Measurements from ENCODE around the gene IP6K3. TPM values are rescaled to one million over a fixed set of nuclear protein-coding genes. Genes with fewer than 3 reads are reported as not detected.

IP6K3 gene
- total RNA-seq, 1 donor from 2014 or later: 1.5 TPM

DNA sequence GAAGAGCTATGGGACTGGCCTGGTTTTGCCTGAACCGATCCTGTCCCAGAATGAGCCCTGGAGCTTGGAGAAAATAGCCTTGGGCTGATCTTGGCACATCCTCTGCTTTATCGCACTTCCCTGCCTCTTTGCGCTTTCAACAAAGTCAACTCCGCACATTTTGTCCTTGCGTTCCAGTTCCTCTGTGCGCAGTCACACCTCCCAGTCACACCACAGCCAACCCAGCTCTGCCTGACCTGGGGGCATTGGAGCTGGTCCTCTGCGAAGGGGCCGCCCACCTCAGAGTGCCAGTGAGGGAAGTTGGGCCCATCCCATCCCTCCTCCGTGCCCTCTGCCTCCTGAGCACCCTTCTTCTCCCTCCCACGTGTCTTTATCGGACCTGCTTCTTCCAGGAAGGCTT lies 18.3 kb downstream of the IP6K3 start:
- Histone ChIP-seq H3K4me1 (no peaks in the 10 kb centered on the region), H3K27me3 (no peaks in the 10 kb centered on the region), H3K9me3 (no peaks in the 10 kb centered on the region), H3K27ac (no peak overlapping the region), H3K36me3 (no peaks in the 10 kb centered on the region), H3K4me3 (no peak overlapping the region)
- intact Hi-C loops (cut with DNase I): no loop called here
- TF ChIP-seq POLR2AphosphoS5 (IDR thresholded peaks at IDR 0.05; ENCODE audit: insufficient read depth in 1 of 2, low read depth in 1 of 2) (no peak), CTCF (IDR thresholded peaks at IDR 0.05) (no peak), POLR2A (IDR thresholded peaks at IDR 0.05) (no peak)
- DNase-seq (ENCODE audit: extremely low spot score in 2 of 2): no peak

GRCh38 chr6:33727932-33728331 lies 18.8 kb downstream of the IP6K3 start:
- no peak for DNase-seq (ENCODE audit: extremely low spot score in 2 of 2)
- intact Hi-C loops (cut with DNase I): no loop called here
- H3K36me3 ChIP-seq: no peaks in the 10 kb centered on the region
- H3K27me3 ChIP-seq: no peaks in the 10 kb centered on the region
- TF ChIP-seq CTCF (IDR thresholded peaks at IDR 0.05) (no peak), POLR2AphosphoS5 (IDR thresholded peaks at IDR 0.05; ENCODE audit: insufficient read depth in 1 of 2, low read depth in 1 of 2) (no peak), POLR2A (IDR thresholded peaks at IDR 0.05) (no peak)
- no peak overlapping the region for H3K4me3 ChIP-seq
- no peaks in the 10 kb centered on the region for H3K4me1 ChIP-seq
- no peak overlapping the region for H3K27ac ChIP-seq
- no peaks in the 10 kb centered on the region for H3K9me3 ChIP-seq

- TF ChIP-seq POLR2AphosphoS5 (IDR thresholded peaks at IDR 0.05; ENCODE audit: insufficient read depth in 1 of 2, low read depth in 1 of 2): no peak
- TF ChIP-seq POLR2A (IDR thresholded peaks at IDR 0.05): no peak
- H3K36me3 ChIP-seq: no peaks in the 10 kb centered on the region
- no peaks in the 10 kb centered on the region for H3K4me1 ChIP-seq
- DNase-seq (ENCODE audit: extremely low spot score in 2 of 2): no peak
- no peaks in the 10 kb centered on the region for H3K9me3 ChIP-seq
- H3K27ac ChIP-seq: no peak overlapping the region
- intact Hi-C loops (cut with DNase I): no loop called here
- no peak overlapping the region for H3K4me3 ChIP-seq
- H3K27me3 ChIP-seq: no peaks in the 10 kb centered on the region
Measured at GRCh38 chr6:33727126-33727525, 19.6 kb downstream of the IP6K3 start.

DNA sequence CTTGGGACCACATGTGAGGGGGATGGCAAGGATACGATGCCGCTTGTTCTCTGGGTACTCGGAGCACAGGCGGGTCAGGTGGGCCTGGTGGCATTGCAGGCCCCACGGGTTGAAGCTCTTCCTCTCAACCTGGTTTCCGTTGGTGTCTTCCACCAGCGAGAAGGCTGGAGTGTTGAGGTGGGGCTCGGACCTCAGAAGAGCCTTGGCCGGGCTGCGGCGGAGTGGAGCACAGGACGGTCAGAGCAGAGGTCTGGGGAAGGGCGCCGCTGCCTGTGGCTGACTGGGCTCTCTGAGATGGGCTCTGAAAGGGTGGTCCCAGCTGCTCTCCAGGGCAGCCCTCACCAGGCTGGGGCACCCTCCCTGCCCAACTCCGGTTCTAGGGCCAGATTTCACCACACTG lies 20.0 kb downstream of the IP6K3 start:
- Histone ChIP-seq H3K36me3 (no peaks in the 10 kb centered on the region), H3K27me3 (no peaks in the 10 kb centered on the region), H3K9me3 (no peaks in the 10 kb centered on the region), H3K4me1 (no peaks in the 10 kb centered on the region), H3K27ac (no peak overlapping the region), H3K4me3 (no peak overlapping the region)
- DNase-seq (ENCODE audit: extremely low spot score in 2 of 2): no peak
- intact Hi-C loops (cut with DNase I): no loop called here
- TF ChIP-seq POLR2A (IDR thresholded peaks at IDR 0.05): no peak
- TF ChIP-seq POLR2AphosphoS5 (IDR thresholded peaks at IDR 0.05; ENCODE audit: insufficient read depth in 1 of 2, low read depth in 1 of 2): no peak
- TF ChIP-seq CTCF (IDR thresholded peaks at IDR 0.05): no peak

DNA sequence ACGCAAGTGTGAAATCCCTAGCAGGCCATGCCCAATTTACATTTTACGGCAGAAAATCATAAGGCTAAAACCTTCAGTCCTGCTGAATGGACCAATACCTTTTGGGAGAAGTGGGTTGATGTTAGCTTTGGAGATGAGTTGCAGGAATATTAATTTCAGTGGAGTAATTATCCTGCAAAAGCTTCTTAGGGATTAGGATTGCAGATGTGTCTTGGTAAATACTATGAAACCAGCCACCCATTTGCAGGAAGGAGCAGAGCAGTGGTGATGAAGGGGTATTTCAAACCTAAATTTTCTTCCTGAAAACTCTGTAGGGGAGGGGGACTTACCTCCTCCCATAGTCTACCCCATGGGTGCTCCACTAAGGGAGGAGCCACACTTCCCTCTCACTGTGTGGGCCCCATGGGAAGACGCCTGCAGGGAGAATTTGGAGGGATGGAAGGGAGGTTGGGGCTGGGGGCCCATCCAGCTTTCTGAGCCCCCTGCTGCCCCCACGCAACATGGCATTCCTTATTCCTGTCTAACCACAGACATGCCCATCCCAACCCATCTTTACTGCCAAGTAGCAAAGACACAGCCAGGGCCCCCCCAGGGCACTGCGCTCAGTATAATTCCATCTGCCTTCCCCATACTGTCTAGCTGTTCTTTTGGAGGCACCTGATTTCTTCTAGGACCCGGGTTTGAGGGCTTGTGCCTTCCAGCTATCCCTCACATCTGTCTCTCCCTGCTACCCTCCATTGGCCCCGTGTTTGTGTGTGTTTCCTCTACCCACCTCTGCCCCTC lies 20.6 kb downstream of the IP6K3 start:
- H3K4me3 ChIP-seq: no peak overlapping the region
- H3K36me3 ChIP-seq: no peaks in the 10 kb centered on the region
- intact Hi-C loops (cut with DNase I): no loop called here
- H3K27me3 ChIP-seq: no peaks in the 10 kb centered on the region
- TF ChIP-seq POLR2AphosphoS5 (IDR thresholded peaks at IDR 0.05; ENCODE audit: insufficient read depth in 1 of 2, low read depth in 1 of 2) (no peak), POLR2A (IDR thresholded peaks at IDR 0.05) (no peak), CTCF (IDR thresholded peaks at IDR 0.05) (no peak)
- DNase-seq (ENCODE audit: extremely low spot score in 2 of 2): no peak
- H3K9me3 ChIP-seq: no peaks in the 10 kb centered on the region
- no peak overlapping the region for H3K27ac ChIP-seq
- H3K4me1 ChIP-seq: no peaks in the 10 kb centered on the region

Data from vagina (tissue), 2 donors.